Right lobe of liver (tissue), 6 donors: ENCODE results near the gene CRKL. TPM values are rescaled to one million over a fixed set of nuclear protein-coding genes. Genes with fewer than 3 reads are reported as not detected.

Experiments
- ATAC-seq, 4 donors: fragments of 200-7000 bp; cut with Tn5 transposase; one replicate each; pipeline ENCODE4 v1.9.1; 2020; ENCODE audit warnings: mild to moderate bottlenecking in 4 of 4, moderate library complexity in 4 of 4
- DNase-seq, 3 donors: peaks; one replicate each; pipeline ENCODE4 v3.0.0-alpha.2; 2020
- H3K27ac ChIP-seq, 3 donors: fragments of 200-600 bp; one replicate each; pipeline ENCODE4 v1.8.0; 2022
- H3K27me3 ChIP-seq, 2 donors: fragments of 200-600 bp; one replicate each; pipeline ENCODE4 v1.8.0; 2022
- H3K36me3 ChIP-seq, 4 donors: fragments of 200-600 bp; sonication (generic) in 1 of 4; one replicate each; pipeline versions ENCODE4 v1.5.1 to v1.8.0; 2017 to 2022; ENCODE audit warnings: control low read depth in 1 of 4
- H3K4me1 ChIP-seq, 4 donors: fragments of 200-600 bp; sonication (generic) in 1 of 4; one replicate each; pipeline versions ENCODE4 v1.5.1 to v1.8.0; 2017 to 2022; ENCODE audit warnings: control low read depth in 1 of 4
- H3K4me3 ChIP-seq, 3 donors: fragments of 200-600 bp; one replicate each; pipeline ENCODE4 v1.8.0; 2022
- H3K9me3 ChIP-seq, 4 donors: fragments of 200-600 bp; sonication (generic) in 1 of 4; one replicate each; pipeline versions ENCODE4 v1.5.1 to v1.8.0; 2017 to 2022; ENCODE audit warnings: control low read depth in 1 of 4
- POLR2A ChIP-seq: fragments of 450-650 bp; IDR thresholded peaks from one replicate; pipeline ENCODE4 v1.6.1; 2017; ENCODE audit warnings: antibody characterized with exemption, mild to moderate bottlenecking
- WGBS: methylation state at CpG from one replicate; pipeline ENCODE4 v1.1.6; 2018; ENCODE audit warnings: low coverage, low lambda C conversion rate; ENCODE audit not compliant: insufficient coverage; ENCODE audit errors: missing lambda C conversion rate; 5-methylcytosine and 5-hydroxymethylcytosine counted together
- intact Hi-C, 2 donors: fragments of 100-400 bp; cut with DNase I; formaldehyde crosslinking; loops; one replicate each; pipeline versions ENCODE4 v1.11.2 to v1.14.1; 2022
- total RNA-seq, 6 experiments: library from RNA; depleted of rRNA in 2 of 6; stranded (reverse); fragments of >200 nt in 2 of 6; fragmentation: NEBNext Ultra II Directional in 3 of 6; extraction: Animal tissue kit (Norgen Biotek cat#: 25700) in 3 of 6; gene quantifications; one replicate each; pipeline versions ENCODE4 v1.1.0 to v1.2.4, GENCODE V29; 2016 to 2023
- TF ChIP-seq, protein P1 (sequence below), 4 donors: fragments of 200-600 bp in 3 of 4; fragments of 450-650 bp in 1 of 4; IDR thresholded peaks; one replicate each; pipeline versions ENCODE4 v1.5.1 to v1.8.0; 2016 to 2022; ENCODE audit warnings: antibody characterized with exemption in 4 of 4, mild to moderate bottlenecking in 2 of 4
- donor health status: DM: no; HTN: yes; CAD: no.
- donor health status: DM: no; HTN: no; CAD: no.
- donor health status: DM: no; HTN: no; CAD: no.
- donor health status: DM: no; HTN: yes; CAD: no.
- donor health status: DM: no; HTN: yes; CAD: no.

Gene CRKL
- total RNA-seq, 6 experiments from 2014 or later, result 27.5 to 53.1 (median 35.2) TPM

DNA sequence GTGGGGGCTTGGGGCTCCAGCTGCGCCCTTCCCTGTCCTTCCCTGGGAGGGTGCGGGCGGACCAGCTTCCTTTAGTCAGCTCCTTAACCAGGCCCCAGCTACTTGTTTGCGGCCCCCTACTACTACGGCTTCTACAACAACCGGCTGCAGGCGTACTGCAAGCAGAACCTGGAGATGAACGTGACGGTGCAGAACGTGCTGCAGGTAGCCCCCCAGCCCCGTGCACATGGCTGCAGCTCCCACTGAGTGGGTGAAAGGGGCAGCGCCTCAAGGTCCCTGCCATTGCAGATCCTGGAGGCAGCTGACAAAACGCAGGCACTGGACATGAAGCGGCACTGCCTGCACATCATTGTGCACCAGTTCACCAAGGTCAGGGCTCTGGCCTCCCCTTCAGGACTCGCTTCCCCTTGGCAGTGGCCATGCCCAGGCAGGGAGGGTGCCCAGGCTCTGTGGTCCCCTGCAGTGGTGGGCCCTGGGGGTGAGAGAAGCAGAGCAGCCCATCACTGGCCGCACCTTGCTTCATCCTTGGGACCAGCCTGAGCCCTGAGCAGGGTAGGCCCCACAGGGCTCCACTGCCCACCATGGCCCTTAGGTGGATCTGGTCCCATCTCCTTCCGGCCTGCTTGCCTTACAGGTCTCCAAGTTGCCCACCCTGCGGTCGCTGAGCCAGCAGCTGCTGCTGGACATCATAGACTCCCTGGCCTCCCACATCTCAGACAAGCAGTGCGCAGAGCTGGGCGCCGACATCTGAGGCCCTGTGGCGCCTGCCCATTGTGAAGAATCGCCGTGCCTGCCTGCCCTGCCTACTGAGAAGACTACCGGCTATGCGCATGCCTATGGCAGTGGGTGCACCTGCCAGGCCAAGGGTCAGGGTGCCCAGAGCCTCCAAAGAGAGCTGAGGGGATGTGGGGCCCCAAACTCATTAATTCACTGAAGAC lies 79.7 kb downstream of the CRKL start:
- intact Hi-C loops, result loop anchor here in 1 of 2 donors (10.0 kb wide), 1 partner anchor 52 kb away; no protein-coding TSS in a partner anchor
- H3K36me3 ChIP-seq, result peaks cover 0 to 34% (median 6%) of the 10 kb centered on the region in 4 donors
- TF ChIP-seq, protein P1, sequence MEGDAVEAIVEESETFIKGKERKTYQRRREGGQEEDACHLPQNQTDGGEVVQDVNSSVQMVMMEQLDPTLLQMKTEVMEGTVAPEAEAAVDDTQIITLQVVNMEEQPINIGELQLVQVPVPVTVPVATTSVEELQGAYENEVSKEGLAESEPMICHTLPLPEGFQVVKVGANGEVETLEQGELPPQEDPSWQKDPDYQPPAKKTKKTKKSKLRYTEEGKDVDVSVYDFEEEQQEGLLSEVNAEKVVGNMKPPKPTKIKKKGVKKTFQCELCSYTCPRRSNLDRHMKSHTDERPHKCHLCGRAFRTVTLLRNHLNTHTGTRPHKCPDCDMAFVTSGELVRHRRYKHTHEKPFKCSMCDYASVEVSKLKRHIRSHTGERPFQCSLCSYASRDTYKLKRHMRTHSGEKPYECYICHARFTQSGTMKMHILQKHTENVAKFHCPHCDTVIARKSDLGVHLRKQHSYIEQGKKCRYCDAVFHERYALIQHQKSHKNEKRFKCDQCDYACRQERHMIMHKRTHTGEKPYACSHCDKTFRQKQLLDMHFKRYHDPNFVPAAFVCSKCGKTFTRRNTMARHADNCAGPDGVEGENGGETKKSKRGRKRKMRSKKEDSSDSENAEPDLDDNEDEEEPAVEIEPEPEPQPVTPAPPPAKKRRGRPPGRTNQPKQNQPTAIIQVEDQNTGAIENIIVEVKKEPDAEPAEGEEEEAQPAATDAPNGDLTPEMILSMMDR (IDR thresholded peaks at IDR 0.05), result no peak
- no peaks in the 10 kb centered on the region for H3K9me3 ChIP-seq
- H3K4me3 ChIP-seq, result no peak overlapping the region
- ATAC-seq, result no peak
- peak in 1 of 3 donors; percentile 42 for DNase-seq
- H3K27me3 ChIP-seq, result no peaks in the 10 kb centered on the region
- H3K4me1 ChIP-seq, result peaks cover 0 to 14% (median 5%) of the 10 kb centered on the region in 4 donors
- WGBS, result 80% methylated on average over 4 of the region's 27 CpGs
- H3K27ac ChIP-seq, result no peak overlapping the region

DNA sequence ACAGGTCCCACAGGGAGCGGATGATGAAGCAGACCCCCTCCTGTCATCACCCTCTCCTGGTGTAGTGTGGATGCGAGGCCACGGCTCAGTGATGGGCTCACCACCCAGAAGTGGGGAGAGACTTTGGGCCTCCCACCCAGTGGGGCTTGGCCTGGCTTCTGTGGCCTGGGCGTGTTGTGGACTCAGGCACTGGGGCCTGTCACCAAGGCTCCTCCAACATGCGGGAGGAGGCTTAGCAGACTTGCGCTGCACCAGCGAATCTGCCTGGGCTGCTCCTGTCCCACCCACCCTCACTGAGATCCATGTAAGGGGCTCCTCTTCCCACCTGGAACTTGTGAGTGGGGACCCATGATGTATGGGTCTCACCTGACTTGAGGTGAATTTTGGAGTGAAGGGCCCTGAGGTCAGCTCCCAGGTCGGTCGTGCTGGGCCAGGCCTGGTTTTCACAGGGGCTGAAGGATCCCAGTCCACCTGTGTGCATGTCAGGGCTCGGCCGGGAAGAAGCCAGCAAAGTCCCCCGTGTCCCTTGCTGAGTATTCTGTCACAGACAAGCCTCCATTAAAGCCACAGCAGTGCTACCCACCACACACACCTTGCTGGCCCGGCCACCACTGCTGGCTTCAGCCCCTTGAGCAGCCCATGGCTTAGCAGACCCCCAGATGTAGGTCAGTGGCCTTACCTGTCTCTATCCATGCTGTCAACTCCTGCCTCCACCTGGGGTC lies 80.5 kb downstream of the CRKL start:
- DNase-seq, result no peak
- TF ChIP-seq POLR2A, result no peak
- TF ChIP-seq, protein P1 (IDR thresholded peaks at IDR 0.05), result no peak
- intact Hi-C loops, result loop anchor here in 1 of 2 donors (10.0 kb wide), 1 partner anchor 53 kb away; no protein-coding TSS in a partner anchor
- H3K4me1 ChIP-seq, result peaks cover 0 to 15% (median 5%) of the 10 kb centered on the region in 4 donors
- WGBS, result 100% methylated on average over 1 of the region's 13 CpGs
- no peak for ATAC-seq
- no peaks in the 10 kb centered on the region for H3K27me3 ChIP-seq
- H3K4me3 ChIP-seq, result no peak overlapping the region
- H3K36me3 ChIP-seq, result peaks cover 0 to 25% (median 2%) of the 10 kb centered on the region in 4 donors
- H3K27ac ChIP-seq, result no peak overlapping the region
- H3K9me3 ChIP-seq, result no peaks in the 10 kb centered on the region

DNA sequence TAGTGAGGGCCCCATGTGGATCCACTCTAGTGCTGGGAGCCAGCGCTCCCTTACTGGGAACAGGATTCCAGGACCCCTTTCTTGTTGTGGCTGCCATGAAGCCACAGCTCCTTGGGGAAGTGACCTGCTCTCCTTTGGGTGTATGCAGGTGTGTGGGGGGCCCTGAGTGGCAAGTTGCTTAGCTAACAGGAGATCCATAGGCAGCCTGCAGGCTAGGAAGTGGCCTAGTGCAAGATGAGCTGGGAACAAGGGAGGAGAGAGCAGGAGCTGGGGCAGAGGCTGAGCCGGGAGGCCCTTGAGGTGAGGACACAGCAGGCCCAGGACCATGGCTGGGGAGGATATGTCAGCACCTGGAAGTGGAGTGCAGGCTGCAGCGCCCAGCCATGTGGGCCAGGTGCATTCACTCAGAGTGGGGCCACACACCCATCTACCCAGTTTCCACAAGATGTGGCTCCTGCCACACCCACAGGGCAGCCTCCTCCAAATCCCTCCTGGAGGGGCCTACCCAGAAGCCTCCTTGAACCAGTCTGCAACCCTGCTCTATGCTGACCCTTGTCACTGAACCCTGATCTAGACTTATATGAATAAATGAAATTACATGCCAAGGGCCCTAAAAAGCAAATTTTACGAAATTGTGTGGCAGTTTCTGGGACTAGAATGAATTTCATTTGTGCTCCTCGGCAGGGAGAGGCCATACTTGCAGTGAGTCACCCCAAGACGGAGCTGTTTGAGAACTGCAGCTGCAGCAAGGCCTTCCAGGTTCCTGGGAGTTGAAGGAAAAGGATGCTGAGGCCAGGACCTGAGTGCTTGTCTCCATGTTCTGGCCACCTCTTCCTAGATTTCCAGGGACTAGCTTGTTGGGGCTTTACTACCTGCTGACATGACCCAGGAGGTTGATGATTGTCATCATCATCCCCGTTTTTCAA lies 81.5 kb downstream of the CRKL start:
- Histone ChIP-seq H3K27ac (no peak overlapping the region), H3K4me3 (no peak overlapping the region), H3K27me3 (no peaks in the 10 kb centered on the region), H3K4me1 (peaks cover 0 to 24% (median 7%) of the 10 kb centered on the region in 4 donors), H3K9me3 (no peaks in the 10 kb centered on the region), H3K36me3 (peaks cover 0 to 23% (median 2%) of the 10 kb centered on the region in 4 donors)
- 44% methylated on average over 4 of the region's 7 CpGs for WGBS
- intact Hi-C loops, result loop anchor here in 1 of 2 donors (10.0 kb wide), 1 partner anchor 54 kb away; no protein-coding TSS in a partner anchor
- DNase-seq, result no peak
- no peak for ATAC-seq
- TF ChIP-seq POLR2A, result no peak
- TF ChIP-seq, protein P1 (IDR thresholded peaks at IDR 0.05), result no peak
